Spleen (tissue), 7 donors: ENCODE measurements around the gene CCNL1.

ENCODE experiments used
- CTCF ChIP-seq, 11 experiments: fragments of 200-600 bp in 7 of 11; fragments of 450-650 bp in 4 of 11; sonication (generic) in 4 of 11; IDR thresholded peaks in 8 of 11; conservative IDR thresholded peaks in 3 of 11; 1 replicate in 7 of 11; 2 replicates in 4 of 11; pipeline versions ENCODE4 v1.4.0 to v1.8.0; 2016 to 2021; ENCODE audit warnings: antibody characterized with exemption in 11 of 11, inconsistent platforms in 4 of 11, mild to moderate bottlenecking in 1 of 11
- POLR2A ChIP-seq, 3 donors: fragments of 450-650 bp; IDR thresholded peaks; one replicate each; pipeline ENCODE4 v1.5.1; 2017; ENCODE audit warnings: antibody characterized with exemption in 3 of 3, mild to moderate bottlenecking in 1 of 3
- POLR2AphosphoS5 ChIP-seq, 3 donors: sonication (generic); formaldehyde crosslinking; IDR thresholded peaks; one replicate each; pipeline ENCODE4 v1.5.1; 2017; ENCODE audit warnings: antibody characterized with exemption in 3 of 3
- donor health status: DM: no; HTN: no; CAD: no; lungs with moderate emphysema.
- donor health status: DM: no; HTN: no; CAD: no.
- donor health status: DM: no; HTN: no; CAD: no.

- TF ChIP-seq CTCF (IDR thresholded peaks at IDR 0.05 in 8 of 11, conservative IDR thresholded peaks at IDR 0.05 in 3 of 11) (no peak), POLR2A (IDR thresholded peaks at IDR 0.05) (no peak), POLR2AphosphoS5 (IDR thresholded peaks at IDR 0.05) (no peak)
Observed at GRCh38 chr3:157166561-157166960, 6.6 kb upstream of the CCNL1 start.
